ENCODE measurements around the gene SH3TC1. TPM values are rescaled to one million over a fixed set of nuclear protein-coding genes. Genes with fewer than 3 reads are reported as not detected.

Gene SH3TC1
- total and polyA plus RNA-seq, 4 donors, result 6.5 to 34.6 (median 25.8) TPM

DNA sequence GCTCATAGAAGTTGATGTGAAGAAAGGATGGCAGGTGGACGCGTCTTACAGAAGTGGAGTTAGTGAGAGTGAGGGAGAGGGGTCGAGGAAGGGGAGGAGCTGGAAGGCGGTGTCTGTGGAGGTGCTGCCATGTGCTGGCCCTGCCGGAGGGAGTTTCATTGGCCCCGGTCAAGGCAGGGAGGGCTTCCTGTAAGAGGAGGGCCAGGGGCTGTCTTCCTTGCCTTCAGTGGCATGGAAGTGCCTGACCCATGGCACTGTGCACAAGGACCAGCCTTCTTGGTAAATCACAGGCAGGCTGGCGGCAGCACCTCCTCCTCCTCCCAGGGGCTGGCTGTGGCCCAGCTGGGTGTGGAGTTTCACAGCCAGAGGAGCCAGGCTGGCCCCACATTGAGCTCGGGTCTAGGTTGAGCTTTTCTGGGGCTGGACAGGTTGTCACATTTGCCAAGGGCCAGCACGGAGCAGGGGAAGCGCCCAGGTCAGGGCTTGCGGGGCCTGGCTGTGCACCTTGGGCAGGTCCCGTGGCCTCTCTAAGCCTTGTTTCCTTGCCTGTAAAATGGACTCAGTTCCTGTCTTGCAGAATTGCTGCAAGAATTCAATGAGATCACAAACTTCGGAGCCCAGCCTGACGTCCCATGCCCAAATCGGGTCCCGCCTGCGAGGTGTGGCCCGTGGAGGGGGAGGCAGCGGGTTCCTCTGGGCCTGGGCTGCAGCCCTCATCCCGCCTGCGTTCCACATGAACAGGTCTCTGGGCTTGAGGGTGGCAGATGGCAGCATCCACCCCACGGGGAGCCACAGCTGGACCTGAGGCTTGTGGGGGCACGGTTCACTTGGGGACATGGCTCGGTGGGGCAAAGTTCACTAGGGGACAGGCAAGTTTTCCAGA, 77.5 kb downstream of the SH3TC1 start (continued):
- TF ChIP-seq, protein P1, sequence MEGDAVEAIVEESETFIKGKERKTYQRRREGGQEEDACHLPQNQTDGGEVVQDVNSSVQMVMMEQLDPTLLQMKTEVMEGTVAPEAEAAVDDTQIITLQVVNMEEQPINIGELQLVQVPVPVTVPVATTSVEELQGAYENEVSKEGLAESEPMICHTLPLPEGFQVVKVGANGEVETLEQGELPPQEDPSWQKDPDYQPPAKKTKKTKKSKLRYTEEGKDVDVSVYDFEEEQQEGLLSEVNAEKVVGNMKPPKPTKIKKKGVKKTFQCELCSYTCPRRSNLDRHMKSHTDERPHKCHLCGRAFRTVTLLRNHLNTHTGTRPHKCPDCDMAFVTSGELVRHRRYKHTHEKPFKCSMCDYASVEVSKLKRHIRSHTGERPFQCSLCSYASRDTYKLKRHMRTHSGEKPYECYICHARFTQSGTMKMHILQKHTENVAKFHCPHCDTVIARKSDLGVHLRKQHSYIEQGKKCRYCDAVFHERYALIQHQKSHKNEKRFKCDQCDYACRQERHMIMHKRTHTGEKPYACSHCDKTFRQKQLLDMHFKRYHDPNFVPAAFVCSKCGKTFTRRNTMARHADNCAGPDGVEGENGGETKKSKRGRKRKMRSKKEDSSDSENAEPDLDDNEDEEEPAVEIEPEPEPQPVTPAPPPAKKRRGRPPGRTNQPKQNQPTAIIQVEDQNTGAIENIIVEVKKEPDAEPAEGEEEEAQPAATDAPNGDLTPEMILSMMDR (IDR thresholded peaks at IDR 0.05; ENCODE audit: low read depth, low read length, missing input control), result no peak
- TF ChIP-seq JUND (IDR thresholded peaks at IDR 0.05) (no peak), FOXA1 (IDR thresholded peaks at IDR 0.05) (no peak)
- TF ChIP-seq, protein P2, sequence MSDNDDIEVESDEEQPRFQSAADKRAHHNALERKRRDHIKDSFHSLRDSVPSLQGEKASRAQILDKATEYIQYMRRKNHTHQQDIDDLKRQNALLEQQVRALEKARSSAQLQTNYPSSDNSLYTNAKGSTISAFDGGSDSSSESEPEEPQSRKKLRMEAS (IDR thresholded peaks at IDR 0.05), result no peak
- TF ChIP-seq, protein P3, sequence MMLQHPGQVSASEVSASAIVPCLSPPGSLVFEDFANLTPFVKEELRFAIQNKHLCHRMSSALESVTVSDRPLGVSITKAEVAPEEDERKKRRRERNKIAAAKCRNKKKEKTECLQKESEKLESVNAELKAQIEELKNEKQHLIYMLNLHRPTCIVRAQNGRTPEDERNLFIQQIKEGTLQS (IDR thresholded peaks at IDR 0.05), result no peak

DNA sequence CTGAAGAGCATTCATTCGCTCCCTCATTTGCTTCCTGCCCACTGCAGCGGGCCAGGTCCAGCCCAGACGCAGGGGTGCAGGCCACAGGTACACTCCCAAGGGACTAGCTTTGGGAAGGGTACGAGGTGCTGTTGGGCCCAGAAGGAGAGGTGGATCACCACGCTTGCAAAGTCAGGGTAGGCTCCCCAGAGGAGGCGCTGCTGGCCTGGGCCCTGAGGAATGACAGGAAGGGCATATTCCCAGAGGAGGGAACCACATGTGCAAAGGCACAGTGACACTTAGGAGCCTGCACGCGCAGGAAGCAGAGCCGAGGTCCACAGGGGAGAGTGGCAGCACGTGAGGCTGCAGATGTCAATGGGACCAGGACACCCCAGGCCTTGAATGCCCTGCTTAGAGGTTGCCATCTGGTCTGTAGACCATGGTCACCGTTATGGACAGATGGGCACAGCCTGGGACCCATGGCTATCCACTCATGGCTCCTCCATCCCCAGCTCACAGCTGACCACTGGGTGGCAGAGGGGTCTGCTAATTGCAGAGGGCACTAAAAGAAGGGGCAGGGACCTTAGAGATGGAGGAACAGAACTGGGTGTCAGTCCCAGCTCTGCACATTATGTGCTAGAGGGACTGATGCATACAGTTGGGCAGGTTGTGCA, 78.4 kb downstream of the SH3TC1 start:
- H3K27me3 ChIP-seq (ENCODE audit: control insufficient read depth in 4 of 4, insufficient read depth in 4 of 4, low read length in 3 of 4), result no peaks in the 10 kb centered on the region
- DNase-seq (ENCODE audit: low spot score), result no peak
- H3K4me1 ChIP-seq (ENCODE audit: control insufficient read depth in 4 of 4, insufficient read depth in 4 of 4, low read length in 3 of 4), result peaks cover 0 to 8% (median 0%) of the 10 kb centered on the region in 4 donors
- TF ChIP-seq RAD21 (IDR thresholded peaks at IDR 0.05) (no peak), YY1 (IDR thresholded peaks at IDR 0.05) (no peak), HNF4G (IDR thresholded peaks at IDR 0.05) (no peak), RXRA (IDR thresholded peaks at IDR 0.05) (no peak), SP1 (IDR thresholded peaks at IDR 0.05) (no peak), EGR1 (IDR thresholded peaks at IDR 0.05; ENCODE audit: low read depth in 2 of 2) (no peak), TAF1 (conservative IDR thresholded peaks at IDR 0.05) (no peak), HNF4A (conservative IDR thresholded peaks at IDR 0.05) (no peak), JUND (IDR thresholded peaks at IDR 0.05) (no peak), FOXA2 (IDR thresholded peaks at IDR 0.05) (no peak), NR2F2 (IDR thresholded peaks at IDR 0.05) (no peak)
- TF ChIP-seq, protein P3 (IDR thresholded peaks at IDR 0.05), result no peak
- TF ChIP-seq, protein P2 (IDR thresholded peaks at IDR 0.05), result no peak
- TF ChIP-seq, protein P4, sequence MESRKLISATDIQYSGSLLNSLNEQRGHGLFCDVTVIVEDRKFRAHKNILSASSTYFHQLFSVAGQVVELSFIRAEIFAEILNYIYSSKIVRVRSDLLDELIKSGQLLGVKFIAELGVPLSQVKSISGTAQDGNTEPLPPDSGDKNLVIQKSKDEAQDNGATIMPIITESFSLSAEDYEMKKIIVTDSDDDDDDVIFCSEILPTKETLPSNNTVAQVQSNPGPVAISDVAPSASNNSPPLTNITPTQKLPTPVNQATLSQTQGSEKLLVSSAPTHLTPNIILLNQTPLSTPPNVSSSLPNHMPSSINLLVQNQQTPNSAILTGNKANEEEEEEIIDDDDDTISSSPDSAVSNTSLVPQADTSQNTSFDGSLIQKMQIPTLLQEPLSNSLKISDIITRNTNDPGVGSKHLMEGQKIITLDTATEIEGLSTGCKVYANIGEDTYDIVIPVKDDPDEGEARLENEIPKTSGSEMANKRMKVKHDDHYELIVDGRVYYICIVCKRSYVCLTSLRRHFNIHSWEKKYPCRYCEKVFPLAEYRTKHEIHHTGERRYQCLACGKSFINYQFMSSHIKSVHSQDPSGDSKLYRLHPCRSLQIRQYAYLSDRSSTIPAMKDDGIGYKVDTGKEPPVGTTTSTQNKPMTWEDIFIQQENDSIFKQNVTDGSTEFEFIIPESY (IDR thresholded peaks at IDR 0.05), result no peak
- TF ChIP-seq, protein P5, sequence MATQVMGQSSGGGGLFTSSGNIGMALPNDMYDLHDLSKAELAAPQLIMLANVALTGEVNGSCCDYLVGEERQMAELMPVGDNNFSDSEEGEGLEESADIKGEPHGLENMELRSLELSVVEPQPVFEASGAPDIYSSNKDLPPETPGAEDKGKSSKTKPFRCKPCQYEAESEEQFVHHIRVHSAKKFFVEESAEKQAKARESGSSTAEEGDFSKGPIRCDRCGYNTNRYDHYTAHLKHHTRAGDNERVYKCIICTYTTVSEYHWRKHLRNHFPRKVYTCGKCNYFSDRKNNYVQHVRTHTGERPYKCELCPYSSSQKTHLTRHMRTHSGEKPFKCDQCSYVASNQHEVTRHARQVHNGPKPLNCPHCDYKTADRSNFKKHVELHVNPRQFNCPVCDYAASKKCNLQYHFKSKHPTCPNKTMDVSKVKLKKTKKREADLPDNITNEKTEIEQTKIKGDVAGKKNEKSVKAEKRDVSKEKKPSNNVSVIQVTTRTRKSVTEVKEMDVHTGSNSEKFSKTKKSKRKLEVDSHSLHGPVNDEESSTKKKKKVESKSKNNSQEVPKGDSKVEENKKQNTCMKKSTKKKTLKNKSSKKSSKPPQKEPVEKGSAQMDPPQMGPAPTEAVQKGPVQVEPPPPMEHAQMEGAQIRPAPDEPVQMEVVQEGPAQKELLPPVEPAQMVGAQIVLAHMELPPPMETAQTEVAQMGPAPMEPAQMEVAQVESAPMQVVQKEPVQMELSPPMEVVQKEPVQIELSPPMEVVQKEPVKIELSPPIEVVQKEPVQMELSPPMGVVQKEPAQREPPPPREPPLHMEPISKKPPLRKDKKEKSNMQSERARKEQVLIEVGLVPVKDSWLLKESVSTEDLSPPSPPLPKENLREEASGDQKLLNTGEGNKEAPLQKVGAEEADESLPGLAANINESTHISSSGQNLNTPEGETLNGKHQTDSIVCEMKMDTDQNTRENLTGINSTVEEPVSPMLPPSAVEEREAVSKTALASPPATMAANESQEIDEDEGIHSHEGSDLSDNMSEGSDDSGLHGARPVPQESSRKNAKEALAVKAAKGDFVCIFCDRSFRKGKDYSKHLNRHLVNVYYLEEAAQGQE (IDR thresholded peaks at IDR 0.05), result no peak
- 91% methylated on average over 11 of the region's 11 CpGs for WGBS
- H3K9me3 ChIP-seq (ENCODE audit: control insufficient read depth in 4 of 4, low read length in 3 of 4), result no peaks in the 10 kb centered on the region
- no peak overlapping the region for H3K27ac ChIP-seq (ENCODE audit: low read depth in 1 of 2, low read length in 2 of 2)
- no peaks in the 10 kb centered on the region for H3K36me3 ChIP-seq (ENCODE audit: control insufficient read depth in 4 of 4, insufficient read depth in 3 of 4, low read depth in 1 of 4, low read length in 3 of 4)
- no peak overlapping the region for H3K4me3 ChIP-seq (ENCODE audit: low read depth in 1 of 3, low read length in 3 of 3)
- H3K9ac ChIP-seq (ENCODE audit: low read depth in 1 of 2, low read length in 2 of 2), result no peak overlapping the region
